HepG2 (cell line): ENCODE measurements around the gene TBX6. TPM values are rescaled to one million over a fixed set of nuclear protein-coding genes. Genes with fewer than 3 reads are reported as not detected.

Experiments used
- ATAC-seq: fragments of 200-7000 bp; cut with Tn5 transposase; 3 replicates; pipeline ENCODE4 v1.9.1; 2020; ENCODE audit warnings: mild to moderate bottlenecking, moderate library complexity
- BruUV-seq: library from RNA; stranded (reverse); fragments of 400-500 nt; replicated peaks from 2 replicates; lab custom pipeline; 2021; lab: Mats Ljungman, UMichigan
- CTCF ChIA-PET: fragments of 300-600 bp; formaldehyde crosslinking; extraction: SDS; loops from one replicate; lab custom pipeline; 2021; ENCODE audit warnings: low total read pairs, inconsistent platforms, low intra/inter-chr PET ratio; lab: Yijun Ruan, JAX
- POLR2A ChIA-PET: fragments of 350-600 bp; sonication (Branson Sonifier 250); formaldehyde crosslinking; loops from one replicate; lab custom pipeline; 2020; ENCODE audit warnings: antibody characterized with exemption, inconsistent platforms; lab: Yijun Ruan, JAX
- DNase-seq: peaks from one replicate; pipeline ENCODE4 v3.0.0-alpha.2; 2015; ENCODE audit warnings: low spot score
- FAIRE-seq: peaks from 3 replicates; lab custom pipeline; 2011; peaks lifted over from hg19 to GRCh38; lab: Jason Lieb, UNC
- H2AFZ ChIP-seq: one replicate; pipeline ENCODE4 v1.6.1; 2011; ENCODE audit warnings: low read length, inconsistent platforms
- H3K27ac ChIP-seq: fragments of 300-600 bp; 3 replicates; pipeline ENCODE4 v1.8.0; 2011; ENCODE audit warnings: mixed run types, mild to moderate bottlenecking, mixed read lengths, low read length, inconsistent platforms; ENCODE audit not compliant: insufficient read depth; ENCODE audit errors: extremely low read length
- H3K27me3 ChIP-seq, 2 experiments: fragments of 200-600 bp in 1 of 2; 2 replicates in 1 of 2; 3 replicates in 1 of 2; pipeline versions ENCODE4 v1.6.0 to v1.8.0; 2011; ENCODE audit warnings: low read length in 2 of 2, mild to moderate bottlenecking in 2 of 2, moderate library complexity in 2 of 2, inconsistent platforms in 1 of 2; ENCODE audit not compliant: insufficient read depth in 2 of 2, control insufficient read depth in 1 of 2
- H3K36me3 ChIP-seq, 2 experiments: fragments of 200-600 bp in 1 of 2; replicated peaks in 1 of 2; 2 replicates in 1 of 2; 3 replicates in 1 of 2; pipeline versions ENCODE4 v1.5.1 to v1.8.0; 2011; ENCODE audit warnings: low read length in 2 of 2, inconsistent platforms in 1 of 2; ENCODE audit not compliant: insufficient read depth in 2 of 2, control insufficient read depth in 1 of 2
- H3K4me1 ChIP-seq: 2 replicates; pipeline ENCODE4 v1.5.1; 2012; ENCODE audit warnings: low read length, inconsistent platforms; ENCODE audit not compliant: insufficient read depth
- H3K4me2 ChIP-seq: 2 replicates; pipeline ENCODE4 v1.6.0; 2011; ENCODE audit warnings: low read depth, low read length, inconsistent platforms
- H3K4me3 ChIP-seq, 3 experiments: fragments of 200-600 bp in 1 of 3; sonication (generic), shearing (Covaris generic) in 1 of 3; replicated peaks in 1 of 3; 2 replicates each; pipeline ENCODE4 v1.5.1; 2011 to 2016; ENCODE audit warnings: low read length in 3 of 3, inconsistent platforms in 2 of 3, low read depth in 2 of 3, mild to moderate bottlenecking in 2 of 3, control low read depth in 1 of 3, mixed read lengths in 1 of 3; ENCODE audit not compliant: insufficient read depth in 1 of 3
- H3K79me2 ChIP-seq: one replicate; pipeline ENCODE4 v1.6.1; 2011; ENCODE audit warnings: low read length, inconsistent platforms; ENCODE audit not compliant: insufficient read depth
- H3K9ac ChIP-seq: 2 replicates; pipeline ENCODE4 v1.6.0; 2011; ENCODE audit warnings: mild to moderate bottlenecking, low read depth, low read length, inconsistent platforms; ENCODE audit not compliant: insufficient read depth
- H3K9me3 ChIP-seq: 2 replicates; pipeline ENCODE4 v1.5.1; 2012; ENCODE audit warnings: mild to moderate bottlenecking, low read length
- H4K20me1 ChIP-seq: 2 replicates; pipeline ENCODE4 v1.6.0; 2011; ENCODE audit warnings: inconsistent platforms, mild to moderate bottlenecking, low read length, moderate library complexity; ENCODE audit not compliant: insufficient read depth
- AGO1 ChIP-seq: fragments of 200-400 bp; formaldehyde crosslinking; IDR thresholded peaks from 2 replicates; pipeline ENCODE4 v1.6.1; 2017; ENCODE audit warnings: mild to moderate bottlenecking, low read depth, low read length, moderate library complexity; ENCODE audit not compliant: poor library complexity, severe bottlenecking
- CBFB ChIP-seq: sonication (generic); formaldehyde crosslinking; IDR thresholded peaks from 2 replicates; pipeline ENCODE4 v1.4.0; 2020; ENCODE audit warnings: missing genetic modification reagents
- DNMT3B ChIP-seq: conservative IDR thresholded peaks from 2 replicates; pipeline ENCODE4 v1.6.1; 2016; ENCODE audit warnings: missing biosample characterization, control low read depth
- ELF4 ChIP-seq: sonication (generic); formaldehyde crosslinking; IDR thresholded peaks from 2 replicates; pipeline ENCODE4 v1.5.0; 2020; ENCODE audit warnings: missing genetic modification reagents, mild to moderate bottlenecking, moderate library complexity, borderline replicate concordance
- GABPB1 ChIP-seq: IDR thresholded peaks from 2 replicates; pipeline ENCODE4 v1.6.1; 2016; ENCODE audit warnings: mild to moderate bottlenecking, missing genetic modification reagents, moderate library complexity, missing compliant biosample characterization
- HMGXB4 ChIP-seq, 2 experiments: sonication (generic) in 1 of 2; formaldehyde crosslinking in 1 of 2; IDR thresholded peaks; 2 replicates each; pipeline versions ENCODE4 v1.4.0 to v1.6.1; 2018 to 2020; ENCODE audit warnings: missing genetic modification reagents in 2 of 2, borderline replicate concordance in 1 of 2, low read depth in 1 of 2, mild to moderate bottlenecking in 1 of 2, missing biosample characterization in 1 of 2
- HOXA7 ChIP-seq: sonication (generic); formaldehyde crosslinking; IDR thresholded peaks from 2 replicates; pipeline ENCODE4 v1.8.1; 2022; ENCODE audit warnings: mild to moderate bottlenecking, missing genetic modification reagents, moderate library complexity
- IRF2 ChIP-seq: IDR thresholded peaks from 2 replicates; pipeline ENCODE4 v1.6.1; 2018; ENCODE audit warnings: missing genetic modification reagents, missing compliant biosample characterization
- ISL2 ChIP-seq: sonication (generic); formaldehyde crosslinking; IDR thresholded peaks from 2 replicates; pipeline ENCODE4 v1.5.0; 2020; ENCODE audit warnings: missing genetic modification reagents
- KDM5B ChIP-seq: sonication (generic); formaldehyde crosslinking; IDR thresholded peaks from 2 replicates; pipeline ENCODE4 v1.4.0; 2020; ENCODE audit warnings: missing genetic modification reagents, mild to moderate bottlenecking, borderline replicate concordance
- MTA3 ChIP-seq: sonication (generic); formaldehyde crosslinking; IDR thresholded peaks from 2 replicates; pipeline ENCODE4 v1.4.0; 2020; ENCODE audit warnings: missing genetic modification reagents
- MTF1 ChIP-seq: sonication (generic); formaldehyde crosslinking; IDR thresholded peaks from 2 replicates; pipeline ENCODE4 v1.5.0; 2020; ENCODE audit warnings: missing genetic modification reagents
- NONO ChIP-seq, 2 experiments: fragments of 450-650 bp in 1 of 2; sonication (generic) in 1 of 2; formaldehyde crosslinking in 1 of 2; IDR thresholded peaks in 1 of 2; conservative IDR thresholded peaks in 1 of 2; 2 replicates each; pipeline versions ENCODE4 v1.6.1 to v1.8.0; 2017 to 2022; ENCODE audit warnings: mild to moderate bottlenecking in 1 of 2, missing genetic modification reagents in 1 of 2, moderate library complexity in 1 of 2
- POLR2AphosphoS5 ChIP-seq: IDR thresholded peaks from 2 replicates; pipeline ENCODE4 v1.6.1; 2012; ENCODE audit warnings: low read depth, low read length
- POLR2G ChIP-seq: fragments of 200-400 bp; formaldehyde crosslinking; IDR thresholded peaks from 2 replicates; pipeline ENCODE4 v1.6.1; 2018; ENCODE audit warnings: mild to moderate bottlenecking, low read depth, low read length, moderate library complexity
- RBFOX2 ChIP-seq: fragments of 200-400 bp; formaldehyde crosslinking; IDR thresholded peaks from 2 replicates; pipeline ENCODE4 v1.6.1; 2017; ENCODE audit warnings: low read depth, mild to moderate bottlenecking, low read length
- SIX1 ChIP-seq: sonication (generic); formaldehyde crosslinking; IDR thresholded peaks from 2 replicates; pipeline ENCODE4 v1.4.0; 2020; ENCODE audit warnings: missing genetic modification reagents, borderline replicate concordance
- SNAI1 ChIP-seq: sonication (generic); formaldehyde crosslinking; IDR thresholded peaks from 2 replicates; pipeline ENCODE4 v1.5.0; 2020; ENCODE audit warnings: mild to moderate bottlenecking, missing genetic modification reagents, borderline replicate concordance
- SP5 ChIP-seq: IDR thresholded peaks from 2 replicates; pipeline ENCODE4 v1.6.1; 2016; ENCODE audit warnings: low read depth, borderline replicate concordance
- ZNF230 ChIP-seq: sonication (generic); formaldehyde crosslinking; IDR thresholded peaks from 2 replicates; pipeline ENCODE4 v1.4.0; 2020; ENCODE audit warnings: mild to moderate bottlenecking, missing genetic modification reagents
- ZNF354B ChIP-seq: sonication (generic); formaldehyde crosslinking; IDR thresholded peaks from 2 replicates; pipeline ENCODE4 v1.8.0; 2022; ENCODE audit warnings: mild to moderate bottlenecking, missing genetic modification reagents
- ZNF382 ChIP-seq: sonication (generic); formaldehyde crosslinking; IDR thresholded peaks from 2 replicates; pipeline ENCODE4 v1.5.0; 2020; ENCODE audit warnings: missing genetic modification reagents, mild to moderate bottlenecking, borderline replicate concordance
- ZNF644 ChIP-seq: IDR thresholded peaks from 2 replicates; pipeline ENCODE4 v1.6.1; 2016; ENCODE audit warnings: low read depth
- ZNF674 ChIP-seq: sonication (generic); formaldehyde crosslinking; IDR thresholded peaks from 2 replicates; pipeline ENCODE4 v1.5.0; 2020; ENCODE audit warnings: low read depth, mild to moderate bottlenecking, missing genetic modification reagents
- ZNF782 ChIP-seq: sonication (generic); formaldehyde crosslinking; IDR thresholded peaks from 2 replicates; pipeline ENCODE4 v1.4.0; 2020; ENCODE audit warnings: missing genetic modification reagents, mild to moderate bottlenecking, borderline replicate concordance
- ZNF792 ChIP-seq: IDR thresholded peaks from 2 replicates; pipeline ENCODE4 v1.6.1; 2016
- ZSCAN25 ChIP-seq: sonication (generic); formaldehyde crosslinking; IDR thresholded peaks from 2 replicates; pipeline ENCODE4 v1.8.0; 2022; ENCODE audit warnings: mild to moderate bottlenecking, missing genetic modification reagents
- WGBS: methylation state at CpG from one replicate; pipeline ENCODE4 v1.1.6; 2017; ENCODE audit warnings: low lambda C conversion rate; 5-methylcytosine and 5-hydroxymethylcytosine counted together
- in situ Hi-C: cut with HindIII; loops from 2 replicates; pipeline ENCODE4 v1.10.0; 2017; ENCODE audit warnings: low pct_unique_long_range_greater_than_20kb; ENCODE audit not compliant: extremely low pct_ligation_motif_present
- intact Hi-C: fragments of 100-400 bp; cut with micrococcal nuclease; formaldehyde crosslinking; loops from one replicate; pipeline ENCODE4 v1.10.0; 2022; ENCODE audit not compliant: unreplicated experiment
- polyA plus RNA-seq, 8 experiments: library from polyadenylated mRNA; depleted of rRNA in 3 of 8; stranded (reverse) in 7 of 8; unstranded in 1 of 8; fragments of >200 nt; fragmentation: Illumina TruSeq in 4 of 8; extraction: Trizol in 4 of 8; gene quantifications; 2 replicates each; pipeline versions ENCODE4 v1.2.1 to v1.2.3, GENCODE V29; 2011 to 2016; ENCODE audit warnings: low read depth in 4 of 8, missing spikeins in 1 of 8, mixed read lengths in 1 of 8; ENCODE audit not compliant: insufficient read depth in 1 of 8
- total RNA-seq, 5 experiments: library from RNA; depleted of rRNA; stranded (reverse); fragments of >200 nt; fragmentation: Illumina TruSeq; extraction: Trizol; gene quantifications; 2 replicates each; pipeline ENCODE4 v1.2.3, GENCODE V29; 2016; ENCODE audit warnings: low read depth in 1 of 5

Gene TBX6
- total and polyA plus RNA-seq, 2 of the 13 experiments (the other 11 are each of a cell fraction or from before 2014, with no cell fraction given) = 0.24 to 0.42 TPM

GRCh38 chr16:30067584-30067916 is 24.2 kb downstream of the TBX6 start:
- ChIA-PET CTCF (no interaction called here), POLR2A (interaction anchor here (3.4 to 9.1 kb wide), 2 partner anchors 8 to 23 kb away, joined by 100 to 120 read pairs; partner anchors contain the start of genes PPP4C and TBX6)
- peaks cover 59% of the 10 kb centered on the region for H3K79me2 ChIP-seq
- no peak overlapping the region for H2AFZ ChIP-seq
- intact Hi-C loops = loop anchor here (5.0 kb wide), 1 partner anchor 680 kb away; the partner anchor contains the start of gene PHKG2
- FAIRE-seq (no peak), DNase-seq (no peak), ATAC-seq (no peak)
- H3K27ac ChIP-seq = no peak overlapping the region
- peaks cover 35 to 57% of the 10 kb centered on the region in 2 experiments for H3K36me3 ChIP-seq
- no TSS peak for BruUV-seq
- H3K9me3 ChIP-seq = no peaks in the 10 kb centered on the region
- peaks cover 66% of the 10 kb centered on the region for H3K4me1 ChIP-seq
- in situ Hi-C loops = no loop called here
- peaks cover 68% of the 10 kb centered on the region for H4K20me1 ChIP-seq
- H3K9ac ChIP-seq = peak overlapping the region; percentile 90
- WGBS = 85% methylated on average over 6 of the region's 6 CpGs
- peaks cover 0 to 2% of the 10 kb centered on the region in 2 experiments; a peak in 1 of 5 replicates for H3K27me3 ChIP-seq
- peak overlapping the region; percentile 92 to 100 (median 95) for H3K4me3 ChIP-seq
- peak overlapping the region; percentile 99 for H3K4me2 ChIP-seq
- TF ChIP-seq CBFB = no peak
- no peak for TF ChIP-seq AGO1
- TF ChIP-seq ELF4 (CRISPR knock-in tag) = no peak
- peak; percentile 66 for TF ChIP-seq RBFOX2
- no peak for TF ChIP-seq HOXA7 (CRISPR knock-in tag)
- 0 out of 2 replicates have a peak, but pooled peaks have one; percentile 62 for TF ChIP-seq ZNF354B (CRISPR knock-in tag)
- TF ChIP-seq GABPB1 (CRISPR knock-in tag) = no peak
- 0 out of 2 replicates have a peak, but pooled peaks have one; percentile 4 for TF ChIP-seq ZNF674 (CRISPR knock-in tag)
- 0 out of 2 replicates have a peak, but pooled peaks have one; percentile 28 for TF ChIP-seq ZNF230
- TF ChIP-seq POLR2G = 0 out of 2 replicates have a peak, but pooled peaks have one; percentile 26
- TF ChIP-seq ZNF382 (CRISPR knock-in tag) = no peak
- TF ChIP-seq SP5 = no peak
- no peak for TF ChIP-seq MTA3
- TF ChIP-seq SIX1 (CRISPR knock-in tag) = no peak
- TF ChIP-seq POLR2AphosphoS5 = peak; percentile 13; the same call in 1 of the 2 replicates
- TF ChIP-seq DNMT3B (CRISPR knock-in tag) = no peak
- no peak for TF ChIP-seq MTF1 (CRISPR knock-in tag)
- TF ChIP-seq ISL2 (CRISPR knock-in tag) = no peak
- no peak for TF ChIP-seq IRF2 (CRISPR knock-in tag)
- no peak for TF ChIP-seq KDM5B (CRISPR knock-in tag)
- TF ChIP-seq ZSCAN25 (CRISPR knock-in tag) = no peak
- no peak for TF ChIP-seq ZNF644 (CRISPR knock-in tag)
- TF ChIP-seq SNAI1 (CRISPR knock-in tag) = no peak
- TF ChIP-seq HMGXB4 (CRISPR knock-in tag; IDR thresholded peaks at IDR 0.05; ENCODE audit: borderline replicate concordance in 1 of 2, low read depth in 1 of 2) = 0 out of 4 replicates have a peak, but pooled peaks of 1 of the 2 experiments have one; percentile 21
- TF ChIP-seq ZNF792 (CRISPR knock-in tag) = no peak
- TF ChIP-seq NONO (IDR thresholded peaks at IDR 0.05) = no peak
- TF ChIP-seq NONO (CRISPR knock-in tag; conservative IDR thresholded peaks at IDR 0.05) = no peak
- TF ChIP-seq ZNF782 (CRISPR knock-in tag) = no peak
